PFSK-1 (cell line): Measurements from ENCODE around the gene GABBR2.

Experiments
- POLR2AphosphoS5 ChIP-seq: IDR thresholded peaks from 2 replicates; pipeline ENCODE4 v1.6.1; 2012; ENCODE audit warnings: low read depth, mild to moderate bottlenecking, control low read depth, low read length, moderate library complexity
- TAF1 ChIP-seq: IDR thresholded peaks from 2 replicates; pipeline ENCODE4 v1.6.1; 2012; ENCODE audit warnings: low read length, control low read depth, borderline replicate concordance; ENCODE audit not compliant: insufficient read depth
- TF ChIP-seq, protein P1 (sequence below), 2 experiments: IDR thresholded peaks; 2 replicates each; pipeline versions ENCODE4 v1.6.1 to v1.8.0; 2011 to 2012; ENCODE audit warnings: low read depth in 2 of 2, low read length in 2 of 2, control low read depth in 1 of 2, inconsistent platforms in 1 of 2, mild to moderate bottlenecking in 1 of 2, moderate library complexity in 1 of 2; ENCODE audit not compliant: insufficient read depth in 1 of 2

DNA sequence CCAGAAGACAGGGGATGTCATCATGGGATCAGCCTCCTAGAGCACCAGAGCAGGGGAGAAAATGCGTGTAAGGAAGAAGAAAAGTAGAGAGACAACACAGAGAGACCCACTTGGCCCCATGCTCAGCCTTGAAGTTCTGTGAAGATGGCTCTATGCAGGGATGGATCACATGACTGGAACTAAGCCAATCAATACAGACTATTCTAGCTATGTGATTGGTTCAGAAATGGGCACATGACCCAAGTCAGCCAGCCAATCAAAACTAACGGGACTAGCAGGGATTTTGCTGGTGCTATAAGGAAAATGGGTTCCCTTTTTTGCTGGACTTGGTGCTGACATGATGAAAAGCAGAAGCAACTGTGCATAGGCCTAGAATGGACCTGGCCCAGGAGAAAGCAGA is 280.3 kb downstream of the GABBR2 start:
- TF ChIP-seq POLR2AphosphoS5 (no peak), TAF1 (no peak)
- TF ChIP-seq, protein P1, sequence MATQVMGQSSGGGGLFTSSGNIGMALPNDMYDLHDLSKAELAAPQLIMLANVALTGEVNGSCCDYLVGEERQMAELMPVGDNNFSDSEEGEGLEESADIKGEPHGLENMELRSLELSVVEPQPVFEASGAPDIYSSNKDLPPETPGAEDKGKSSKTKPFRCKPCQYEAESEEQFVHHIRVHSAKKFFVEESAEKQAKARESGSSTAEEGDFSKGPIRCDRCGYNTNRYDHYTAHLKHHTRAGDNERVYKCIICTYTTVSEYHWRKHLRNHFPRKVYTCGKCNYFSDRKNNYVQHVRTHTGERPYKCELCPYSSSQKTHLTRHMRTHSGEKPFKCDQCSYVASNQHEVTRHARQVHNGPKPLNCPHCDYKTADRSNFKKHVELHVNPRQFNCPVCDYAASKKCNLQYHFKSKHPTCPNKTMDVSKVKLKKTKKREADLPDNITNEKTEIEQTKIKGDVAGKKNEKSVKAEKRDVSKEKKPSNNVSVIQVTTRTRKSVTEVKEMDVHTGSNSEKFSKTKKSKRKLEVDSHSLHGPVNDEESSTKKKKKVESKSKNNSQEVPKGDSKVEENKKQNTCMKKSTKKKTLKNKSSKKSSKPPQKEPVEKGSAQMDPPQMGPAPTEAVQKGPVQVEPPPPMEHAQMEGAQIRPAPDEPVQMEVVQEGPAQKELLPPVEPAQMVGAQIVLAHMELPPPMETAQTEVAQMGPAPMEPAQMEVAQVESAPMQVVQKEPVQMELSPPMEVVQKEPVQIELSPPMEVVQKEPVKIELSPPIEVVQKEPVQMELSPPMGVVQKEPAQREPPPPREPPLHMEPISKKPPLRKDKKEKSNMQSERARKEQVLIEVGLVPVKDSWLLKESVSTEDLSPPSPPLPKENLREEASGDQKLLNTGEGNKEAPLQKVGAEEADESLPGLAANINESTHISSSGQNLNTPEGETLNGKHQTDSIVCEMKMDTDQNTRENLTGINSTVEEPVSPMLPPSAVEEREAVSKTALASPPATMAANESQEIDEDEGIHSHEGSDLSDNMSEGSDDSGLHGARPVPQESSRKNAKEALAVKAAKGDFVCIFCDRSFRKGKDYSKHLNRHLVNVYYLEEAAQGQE (IDR thresholded peaks at IDR 0.05; ENCODE audit: insufficient read depth in 1 of 2, low read depth in 2 of 2, low read length in 2 of 2), result no peak
